Daoy (cell line): ENCODE data around the gene EBLN2. TPM values are rescaled to one million over a fixed set of nuclear protein-coding genes. Genes with fewer than 3 reads are reported as not detected.
"Not testable (repeated sequence)": the region's sequence is repeated elsewhere in the genome, so short reads cannot be mapped to it uniquely, and the experiment has no call there.

ENCODE experiments used
- DNase-seq: peaks from one replicate; pipeline ENCODE4 v3.0.0-alpha.2; 2015; ENCODE audit warnings: low read depth
- total RNA-seq: library from RNA; depleted of rRNA; stranded (reverse); fragments of >200 nt; shearing (Covaris generic); gene quantifications from 2 replicates; pipeline ENCODE4 v1.2.3, GENCODE V29; 2014

The EBLN2 gene
- total RNA-seq, 1 experiment from 2014 or later: 2.2 TPM

- DNase-seq: no peak
These were observed 1.1 kb upstream of the EBLN2 start for GRCh38 chr3:73060302-73060723.

DNA sequence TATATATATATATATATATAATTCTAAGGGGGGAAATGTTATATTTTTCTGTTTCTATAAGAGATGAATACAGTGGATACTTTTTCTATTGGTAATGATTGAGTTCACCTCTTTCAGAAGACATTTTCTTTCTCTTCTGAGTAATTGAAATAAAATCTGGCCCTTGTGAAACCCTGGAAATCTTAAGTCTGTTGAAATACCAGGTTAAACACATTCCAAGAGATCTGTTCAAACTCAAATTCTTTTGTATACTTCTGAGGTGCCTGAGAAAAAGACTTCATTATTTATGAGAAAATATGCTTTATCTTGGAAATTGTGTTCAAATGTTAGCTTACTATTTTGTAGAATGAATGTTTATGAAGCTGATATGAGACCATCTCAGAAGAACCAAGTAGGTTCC lies 4.8 kb downstream of the EBLN2 start:
- DNase-seq: not testable (repeated sequence)

- DNase-seq: no peak
These were observed 7.0 kb downstream of the EBLN2 start for GRCh38 chr3:73068419-73068818.

GRCh38 chr3:73069187-73069586 lies 7.7 kb downstream of the EBLN2 start:
- no peak for DNase-seq

- no peak for DNase-seq
These were observed 8.5 kb downstream of the EBLN2 start for GRCh38 chr3:73069775-73070444.

GRCh38 chr3:73070675-73071575 lies 9.5 kb downstream of the EBLN2 start:
- no peak for DNase-seq

DNA sequence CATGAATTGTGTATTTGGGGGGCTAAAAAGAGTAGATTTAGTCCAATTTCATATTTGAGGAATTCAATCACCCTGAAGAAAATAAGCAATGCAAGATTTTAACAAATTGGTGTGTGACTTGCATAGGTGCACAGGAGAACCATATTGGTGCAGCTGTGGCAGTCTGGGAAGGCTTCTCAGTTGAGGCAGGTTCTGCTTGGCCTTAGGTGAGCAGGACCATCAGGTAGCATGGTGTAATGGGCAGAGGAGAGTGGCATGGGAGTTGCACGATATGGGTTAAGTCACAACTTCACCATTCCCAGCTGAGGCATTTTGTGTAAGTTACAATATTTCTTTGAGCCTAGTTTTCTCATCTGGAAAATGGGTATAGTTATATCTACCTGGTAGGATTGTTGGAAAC lies 10.5 kb downstream of the EBLN2 start:
- DNase-seq: no peak

DNA sequence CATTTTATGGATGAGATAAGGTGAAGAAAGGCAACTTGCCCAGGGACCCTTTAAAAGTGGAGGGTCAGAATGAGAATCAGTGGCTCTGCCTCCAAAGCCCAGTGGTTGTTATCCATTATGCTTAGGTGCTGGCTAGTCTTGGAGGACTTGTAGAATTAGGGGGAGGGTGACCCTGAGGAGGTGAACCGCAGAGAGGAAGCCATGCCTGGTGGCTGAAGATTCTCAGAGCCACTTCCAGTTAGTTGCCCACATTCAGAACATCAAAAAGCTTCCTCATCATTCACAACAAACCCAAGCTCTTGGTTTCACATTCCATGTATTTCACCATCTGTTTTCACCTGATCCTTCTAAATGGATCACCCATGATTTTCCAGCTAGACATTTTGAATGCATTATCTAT lies 11.2 kb downstream of the EBLN2 start:
- no peak for DNase-seq

- no peak for DNase-seq
These were observed 11.7 kb downstream of the EBLN2 start for GRCh38 chr3:73073091-73073707.

DNA sequence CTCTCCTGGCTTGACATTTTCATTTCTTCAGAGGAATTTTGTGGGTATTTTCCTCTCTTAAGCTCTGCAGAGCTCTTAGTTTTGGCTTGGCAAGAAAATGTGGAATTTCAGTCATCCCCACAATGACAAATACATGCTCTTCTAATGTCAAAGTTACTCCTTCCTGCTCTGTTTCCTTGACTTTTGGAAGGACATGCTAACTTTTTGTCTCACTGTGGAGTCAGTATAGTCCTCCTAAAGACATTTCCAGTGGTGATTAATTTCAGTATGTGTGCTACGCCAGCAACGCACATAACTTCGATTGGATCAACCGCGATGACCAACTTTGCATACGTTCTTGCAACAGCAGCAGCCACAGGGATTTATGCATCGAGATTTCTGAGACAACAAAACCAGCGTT lies 13.3 kb downstream of the EBLN2 start:
- DNase-seq: no peak

- DNase-seq: no peak
These were observed 18.9 kb downstream of the EBLN2 start for GRCh38 chr3:73080216-73080966.

DNA sequence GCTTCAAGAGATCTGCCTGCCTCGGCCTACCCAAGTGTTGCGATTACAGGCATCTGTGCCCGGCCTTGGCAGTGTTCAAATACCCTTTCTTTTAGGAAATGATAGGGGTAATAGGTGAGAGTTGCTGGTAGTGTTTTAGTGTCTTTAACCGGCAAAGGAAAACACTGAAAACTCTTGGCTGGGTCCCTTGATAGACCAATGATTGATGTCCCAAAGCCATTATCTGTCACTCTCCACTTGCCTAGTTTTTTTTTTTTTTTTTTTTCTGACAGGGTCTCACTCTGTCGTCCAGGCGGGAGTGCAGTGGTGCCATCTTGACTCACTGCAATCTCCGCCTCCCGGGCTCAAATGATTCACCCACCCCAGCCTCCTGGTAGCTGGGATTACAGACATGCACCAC lies 19.7 kb downstream of the EBLN2 start:
- no peak for DNase-seq

DNA sequence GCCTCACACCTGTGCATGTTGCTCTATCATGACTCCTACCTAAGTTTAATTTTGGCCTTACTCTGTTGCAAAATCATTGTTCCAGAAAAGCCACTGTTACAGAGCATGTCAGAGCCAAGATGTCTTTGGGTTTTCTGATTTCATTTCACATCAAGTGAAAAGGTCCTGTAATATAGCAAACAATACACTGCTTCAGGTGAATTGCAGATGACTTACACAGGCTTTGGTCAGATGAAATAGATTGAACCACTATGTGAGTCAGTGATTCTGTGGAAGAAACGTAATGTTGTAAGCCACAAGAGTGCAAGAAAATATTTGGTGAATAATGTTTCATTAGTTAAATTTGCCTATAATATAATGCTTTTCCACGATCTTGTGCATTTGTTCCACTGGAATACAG lies 22.7 kb downstream of the EBLN2 start:
- no peak for DNase-seq

DNA sequence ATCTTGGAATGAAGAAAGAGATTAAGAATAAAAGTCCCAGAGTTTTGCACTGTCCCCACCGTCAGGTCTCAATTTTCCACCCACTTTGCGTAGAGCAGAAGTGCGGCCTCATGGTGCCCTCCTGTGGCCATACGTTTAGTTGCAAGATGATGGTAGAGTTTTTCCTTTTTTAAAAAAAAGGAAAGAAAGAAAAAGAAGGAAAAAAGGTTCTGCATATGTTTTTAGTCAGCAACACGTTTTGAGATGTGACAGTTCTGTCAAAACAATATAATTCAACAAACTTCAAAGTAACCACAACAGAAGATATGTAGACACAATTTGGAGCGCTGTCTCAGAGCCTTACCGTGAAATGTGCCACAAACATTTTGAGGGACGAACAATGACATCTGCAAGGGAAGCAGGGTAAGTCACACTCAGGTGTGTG lies 24.6 kb downstream of the EBLN2 start:
- peak; percentile 27 for DNase-seq

- peak; percentile 68 for DNase-seq
These were observed 32.7 kb downstream of the EBLN2 start for GRCh38 chr3:73094129-73094528.

GRCh38 chr3:73094951-73095350 lies 33.5 kb downstream of the EBLN2 start:
- no peak for DNase-seq

DNA sequence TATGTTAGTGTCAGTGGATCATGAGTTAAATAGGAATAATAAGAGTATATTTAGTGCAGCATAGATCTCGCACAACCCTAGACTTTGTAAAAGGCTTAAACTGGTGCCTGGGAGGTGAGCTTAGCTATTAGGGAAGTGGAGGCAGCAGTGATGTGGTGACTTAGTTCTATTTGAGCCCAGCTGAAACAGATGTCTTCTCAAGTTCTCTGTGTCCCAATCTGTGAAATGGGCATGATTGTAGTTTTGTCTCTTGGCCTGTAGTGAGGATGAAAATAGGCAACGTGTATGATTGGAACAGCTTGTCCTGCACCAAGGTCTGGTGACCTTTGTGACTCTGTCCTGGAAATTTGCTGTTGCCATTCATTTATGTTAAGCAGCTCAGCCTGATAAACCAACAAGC lies 34.7 kb downstream of the EBLN2 start:
- no peak for DNase-seq

- DNase-seq: no peak
These were observed 36.6 kb downstream of the EBLN2 start for GRCh38 chr3:73098026-73098425.

GRCh38 chr3:73098873-73099272 lies 37.4 kb downstream of the EBLN2 start:
- no peak for DNase-seq

DNA sequence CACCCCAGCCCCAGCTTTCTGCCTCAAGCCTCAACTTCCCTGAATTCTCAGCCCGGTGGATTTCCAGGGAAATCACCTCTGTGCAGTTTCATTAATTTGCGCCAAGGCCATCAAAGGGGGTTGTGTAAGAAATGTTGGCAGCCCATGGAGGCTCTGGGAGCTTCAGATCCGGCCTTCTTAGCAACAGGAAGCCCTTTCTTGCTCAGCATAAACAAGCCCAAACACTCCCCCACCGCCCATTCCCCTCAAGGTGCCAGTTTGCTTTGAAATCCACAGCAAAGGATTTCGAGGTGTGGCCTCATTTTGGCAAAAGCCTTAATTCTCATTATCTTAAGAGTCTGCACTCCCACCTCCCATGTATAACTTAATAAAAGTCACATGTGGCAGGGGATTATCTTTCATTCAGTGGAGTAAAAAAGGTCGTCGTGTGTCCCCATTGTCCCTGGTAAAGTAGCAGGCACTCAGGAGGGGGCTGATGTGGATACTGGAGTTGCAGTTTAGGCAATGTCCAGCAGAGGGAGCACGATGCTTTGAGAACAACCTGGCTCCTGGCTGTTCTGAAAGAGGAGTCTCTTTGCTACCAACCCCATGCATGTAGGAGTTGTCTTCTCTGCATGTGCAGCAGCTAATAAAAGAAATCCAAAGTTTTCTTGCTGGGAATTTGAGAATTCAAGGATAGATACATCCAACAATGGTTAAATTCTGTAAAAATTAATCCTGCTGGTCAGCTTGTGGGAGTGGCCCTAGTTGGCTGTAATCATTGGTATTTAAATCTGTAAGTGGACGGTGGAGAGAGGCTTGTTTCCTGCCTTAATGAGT lies 39.5 kb downstream of the EBLN2 start:
- peak; percentile 68 for DNase-seq

DNA sequence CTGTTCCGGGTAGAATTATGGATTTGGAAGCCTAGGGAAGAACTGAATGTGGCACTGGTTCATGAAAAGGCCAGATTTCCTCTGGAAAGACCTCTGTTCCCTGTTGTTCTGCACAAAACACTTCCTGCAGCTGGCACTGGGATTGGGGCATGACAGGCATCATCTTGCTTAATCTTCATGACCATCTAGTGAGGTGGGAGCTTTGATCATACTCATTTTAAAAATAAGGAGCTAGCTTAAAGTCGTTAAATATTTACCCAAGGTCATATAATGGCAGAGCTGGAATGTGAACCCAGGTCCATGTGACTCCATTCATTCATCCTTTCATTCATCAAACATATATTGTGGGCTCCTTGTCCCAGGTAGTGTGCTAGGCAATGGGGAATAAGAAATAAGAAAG lies 40.4 kb downstream of the EBLN2 start:
- DNase-seq: no peak
